Activated naive CD4-positive, alpha-beta T cell treated with anti-CD3 and anti-CD28 coated beads, Interleukin-2, amount 10 ng/mL, durations not matched to agents 7 days and 5 days (primary cell): ENCODE data around the gene TUBA3E.
"Not testable (repeated sequence)": the region's sequence is repeated elsewhere in the genome, so short reads cannot be mapped to it uniquely, and the experiment has no call there.

Experiments used
- CTCF ChIA-PET: fragments of 350-600 bp; sonication (Branson Sonifier 250); formaldehyde crosslinking; loops from one replicate; lab custom pipeline; 2021; ENCODE audit warnings: antibody characterized with exemption; lab: Charles Lee
- DNase-seq: peaks from one replicate; pipeline ENCODE4 v3.0.0-alpha.2; 2020
- H3K27ac Mint-ChIP-seq: one replicate; pipeline ENCODE4 v1.8.0; 2021; ENCODE audit warnings: mild to moderate bottlenecking, moderate library complexity, mixed read lengths
- H3K27me3 Mint-ChIP-seq: one replicate; pipeline ENCODE4 v1.8.0; 2021; ENCODE audit warnings: mild to moderate bottlenecking, mixed read lengths
- H3K36me3 Mint-ChIP-seq: one replicate; pipeline ENCODE4 v1.8.0; 2021; ENCODE audit warnings: mixed read lengths
- H3K4me1 Mint-ChIP-seq: one replicate; pipeline ENCODE4 v1.8.0; 2021; ENCODE audit warnings: mixed read lengths
- H3K4me3 Mint-ChIP-seq: one replicate; pipeline ENCODE4 v1.8.0; 2021; ENCODE audit warnings: mild to moderate bottlenecking, moderate library complexity, mixed read lengths
- H3K9me3 Mint-ChIP-seq: one replicate; pipeline ENCODE4 v1.8.0; 2021; ENCODE audit warnings: mixed read lengths

Gene TUBA3E

DNA sequence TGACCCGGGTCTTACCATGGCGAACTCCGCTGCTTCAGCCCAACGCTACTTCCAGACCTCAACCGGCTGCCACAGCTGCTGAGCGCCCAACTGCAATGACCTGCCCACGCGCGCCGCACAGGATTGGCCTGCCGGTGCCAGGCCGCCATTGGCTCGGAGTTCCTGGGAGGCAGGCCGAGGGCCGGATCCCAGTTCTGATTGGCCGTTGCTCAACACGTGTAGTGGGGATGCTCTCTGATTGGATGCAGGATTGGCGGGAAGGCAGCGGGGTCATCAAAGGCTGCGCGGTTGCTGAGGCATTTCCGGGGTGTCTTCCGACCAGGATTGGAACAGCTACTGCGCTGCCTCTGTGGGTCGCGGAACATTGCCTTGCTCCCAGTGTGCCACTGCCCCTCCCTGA, at the start of gene TUBA3E:
Gene TUBA3E (minus strand): TSS at position 97 of the 400 bp plus-strand sequence. CDS start 79 bp downstream, at position 18.
- DNase-seq: no peak
- no peaks in the 10 kb centered on the region for H3K9me3 Mint-ChIP-seq
- H3K4me3 Mint-ChIP-seq: no peak within 1 kb of the TSS
- no peak within 1 kb of the TSS for H3K27ac Mint-ChIP-seq
- no peaks in the 10 kb centered on the region for H3K4me1 Mint-ChIP-seq
- CTCF ChIA-PET: no interaction called here
- H3K27me3 Mint-ChIP-seq: peaks cover 3% of the 10 kb centered on the region
- H3K36me3 Mint-ChIP-seq: no peaks in the 10 kb centered on the region

DNA sequence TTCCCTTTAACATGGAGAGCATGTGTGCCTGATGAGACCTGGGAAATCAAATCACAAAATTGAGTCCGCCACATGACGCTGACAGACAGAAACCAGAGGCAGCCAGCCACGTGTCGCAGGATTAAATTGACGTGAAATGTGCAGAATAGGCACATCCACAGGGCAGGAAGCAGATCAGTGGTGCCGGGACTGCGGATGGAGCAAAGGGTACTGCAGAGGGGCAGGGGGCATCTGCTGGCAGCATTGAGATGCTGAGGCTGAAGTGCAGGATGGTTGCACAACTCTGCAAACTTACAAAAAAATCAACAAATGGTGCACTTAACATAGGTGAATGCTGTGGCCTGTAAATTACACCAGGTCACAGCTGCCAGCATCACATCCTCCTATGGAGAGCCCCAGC, 48.2 kb upstream of the TUBA3E start:
- H3K9me3 Mint-ChIP-seq: no peaks in the 10 kb centered on the region
- CTCF ChIA-PET: no interaction called here
- H3K36me3 Mint-ChIP-seq: no peaks in the 10 kb centered on the region
- no peak overlapping the region for H3K4me3 Mint-ChIP-seq
- H3K27me3 Mint-ChIP-seq: peaks cover 27% of the 10 kb centered on the region
- no peak overlapping the region for H3K27ac Mint-ChIP-seq
- no peaks in the 10 kb centered on the region for H3K4me1 Mint-ChIP-seq
- no peak for DNase-seq

DNA sequence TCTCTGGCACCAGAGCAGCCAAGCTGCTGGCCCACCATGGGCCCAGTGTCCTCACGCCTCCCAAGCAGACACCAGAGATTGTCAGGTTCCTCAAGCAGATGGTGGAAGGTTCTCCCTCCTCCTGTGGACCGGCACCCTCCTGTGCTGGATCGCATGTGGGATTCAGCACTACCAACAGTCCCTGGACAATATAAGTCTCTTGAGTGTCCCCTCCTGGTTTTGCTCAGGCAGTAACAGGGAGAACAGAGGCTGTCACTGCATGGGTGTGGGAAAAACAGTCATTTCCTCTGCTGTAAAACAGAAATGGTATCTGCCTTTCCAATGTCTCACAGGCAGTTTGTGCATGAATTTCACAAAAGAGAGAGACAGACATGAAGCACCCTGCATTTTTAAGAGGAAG, 47.7 kb upstream of the TUBA3E start:
- no peaks in the 10 kb centered on the region for H3K9me3 Mint-ChIP-seq
- CTCF ChIA-PET: no interaction called here
- no peaks in the 10 kb centered on the region for H3K36me3 Mint-ChIP-seq
- DNase-seq: no peak
- no peaks in the 10 kb centered on the region for H3K4me1 Mint-ChIP-seq
- H3K27me3 Mint-ChIP-seq: peaks cover 23% of the 10 kb centered on the region
- H3K4me3 Mint-ChIP-seq: no peak overlapping the region
- H3K27ac Mint-ChIP-seq: no peak overlapping the region

DNA sequence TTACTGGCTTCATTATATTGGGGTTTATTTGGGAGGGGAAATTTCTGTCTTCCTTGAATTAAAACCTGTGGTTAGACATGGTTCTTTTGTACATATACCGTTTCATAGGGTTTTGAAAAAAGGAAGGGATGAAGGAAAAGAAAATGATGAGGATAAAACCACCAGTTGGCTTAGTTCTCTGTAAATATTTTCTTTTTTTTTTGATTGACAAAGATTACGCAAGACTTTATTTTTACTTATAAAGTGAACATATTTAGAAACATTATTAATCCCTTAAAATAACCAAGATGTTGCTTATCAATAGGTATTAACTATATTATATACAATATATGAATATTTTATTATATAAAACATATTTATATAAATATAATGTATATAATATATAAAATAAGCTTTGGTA, 45.1 kb upstream of the TUBA3E start:
- no peak for DNase-seq
- no peaks in the 10 kb centered on the region for H3K36me3 Mint-ChIP-seq
- peaks cover 24% of the 10 kb centered on the region for H3K27me3 Mint-ChIP-seq
- H3K4me3 Mint-ChIP-seq: no peak overlapping the region
- no peaks in the 10 kb centered on the region for H3K9me3 Mint-ChIP-seq
- H3K4me1 Mint-ChIP-seq: no peaks in the 10 kb centered on the region
- CTCF ChIA-PET: no interaction called here
- no peak overlapping the region for H3K27ac Mint-ChIP-seq

DNA sequence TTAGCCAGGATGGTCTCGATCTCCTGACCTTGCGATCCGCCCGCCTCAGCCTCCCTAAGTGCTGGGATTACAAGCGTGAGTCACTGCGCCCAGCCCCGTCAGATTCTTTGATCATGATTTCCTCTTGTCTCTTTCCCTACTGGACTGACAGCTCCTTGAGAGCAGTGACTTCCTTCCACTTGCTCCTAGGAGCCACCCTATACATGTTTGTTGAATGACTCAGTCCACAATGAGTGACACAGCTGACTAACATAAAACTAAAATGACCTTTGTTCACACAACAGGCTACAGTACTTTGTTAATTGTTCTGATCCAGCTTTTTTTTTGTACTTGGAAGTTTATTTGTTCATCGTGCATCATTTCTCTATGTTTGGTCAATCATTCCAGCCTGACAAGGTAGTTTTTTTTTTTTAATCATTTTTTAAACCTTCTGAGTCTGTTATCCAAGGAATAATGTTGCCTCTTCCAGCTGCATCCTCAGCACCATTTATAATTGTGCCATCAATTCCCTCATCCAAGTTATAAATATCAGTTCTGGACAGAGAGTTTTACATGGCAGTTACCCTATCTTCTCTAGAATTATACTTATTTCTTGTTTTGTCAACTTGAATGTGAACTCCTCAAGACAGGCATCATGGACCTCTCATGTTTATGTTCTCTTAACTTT, 42.9 kb upstream of the TUBA3E start:
- H3K36me3 Mint-ChIP-seq: no peaks in the 10 kb centered on the region
- no peaks in the 10 kb centered on the region for H3K4me1 Mint-ChIP-seq
- CTCF ChIA-PET: no interaction called here
- no peak overlapping the region for H3K4me3 Mint-ChIP-seq
- no peaks in the 10 kb centered on the region for H3K9me3 Mint-ChIP-seq
- no peak overlapping the region for H3K27ac Mint-ChIP-seq
- no peak for DNase-seq
- peaks cover 12% of the 10 kb centered on the region for H3K27me3 Mint-ChIP-seq

DNA sequence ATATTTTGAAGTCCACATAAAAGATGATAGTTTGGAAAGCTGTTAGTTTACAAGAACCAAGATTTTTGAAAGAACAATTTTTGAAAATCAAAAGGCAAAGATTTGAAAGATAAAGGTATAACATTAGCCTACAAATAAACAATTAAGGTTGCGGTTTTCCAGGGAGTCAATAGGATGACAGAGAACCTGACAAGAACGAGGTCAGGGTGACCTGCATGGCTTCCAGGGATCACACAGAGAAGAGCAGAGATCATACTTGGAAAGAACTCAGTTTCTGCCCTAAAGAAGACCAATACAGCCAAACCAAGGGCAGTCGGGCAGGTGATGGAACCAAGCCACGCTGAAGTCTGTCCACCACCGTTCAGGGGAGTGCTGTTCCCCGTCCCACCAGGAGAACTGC, 41.3 kb upstream of the TUBA3E start:
- DNase-seq, H3K36me3 Mint-ChIP-seq, H3K9me3 Mint-ChIP-seq, H3K4me3 Mint-ChIP-seq, H3K4me1 Mint-ChIP-seq, H3K27ac Mint-ChIP-seq, CTCF ChIA-PET: not testable (repeated sequence)
- peaks cover 11% of the 10 kb centered on the region for H3K27me3 Mint-ChIP-seq

DNA sequence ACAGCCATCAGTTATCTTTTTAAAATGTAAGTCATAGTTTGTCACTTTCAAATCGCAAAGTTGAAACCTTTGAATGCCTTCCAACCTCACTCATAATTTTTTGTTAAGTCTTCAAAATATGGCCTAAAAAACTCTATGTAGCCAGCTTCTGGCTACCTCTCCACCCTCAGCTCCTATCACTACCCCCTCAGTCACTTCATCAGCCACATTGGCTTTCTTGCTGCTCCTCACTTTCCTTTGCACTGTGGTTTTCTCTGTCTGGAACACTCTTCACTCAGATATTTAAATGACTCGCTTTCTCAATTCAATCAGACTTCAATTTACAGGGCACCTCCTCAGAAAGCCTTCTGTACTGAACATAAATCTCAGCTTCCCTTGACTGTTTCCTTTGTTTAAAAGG, 34.8 kb upstream of the TUBA3E start:
- H3K4me3 Mint-ChIP-seq, H3K36me3 Mint-ChIP-seq, H3K4me1 Mint-ChIP-seq, H3K27ac Mint-ChIP-seq, CTCF ChIA-PET, H3K9me3 Mint-ChIP-seq, DNase-seq, H3K27me3 Mint-ChIP-seq: not testable (repeated sequence)

DNA sequence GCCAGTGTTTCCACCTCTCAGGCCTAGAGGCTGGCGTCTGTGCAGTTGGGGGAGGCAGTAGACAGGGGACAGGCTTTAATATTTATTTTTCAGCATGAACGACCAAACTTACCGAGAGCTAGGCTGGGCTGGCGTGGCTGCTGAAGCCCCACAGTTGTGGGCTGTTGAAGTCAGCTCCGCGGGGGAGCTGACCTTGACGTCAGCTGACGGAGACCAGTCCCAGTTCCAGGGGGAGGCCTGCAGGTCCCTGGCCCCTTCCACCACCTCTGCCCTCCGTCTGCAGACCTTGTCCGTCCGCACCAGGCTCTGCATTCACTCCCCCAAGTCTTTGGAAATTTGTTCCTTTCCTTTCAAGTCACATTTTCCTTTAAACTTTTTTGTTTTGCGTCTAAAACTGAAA, 33.4 kb upstream of the TUBA3E start:
- H3K4me3 Mint-ChIP-seq: no peak overlapping the region
- H3K9me3 Mint-ChIP-seq: peaks cover 2% of the 10 kb centered on the region
- DNase-seq: no peak
- no peak overlapping the region for H3K27ac Mint-ChIP-seq
- no peaks in the 10 kb centered on the region for H3K4me1 Mint-ChIP-seq
- peaks cover 8% of the 10 kb centered on the region for H3K27me3 Mint-ChIP-seq
- H3K36me3 Mint-ChIP-seq: no peaks in the 10 kb centered on the region
- CTCF ChIA-PET: no interaction called here

DNA sequence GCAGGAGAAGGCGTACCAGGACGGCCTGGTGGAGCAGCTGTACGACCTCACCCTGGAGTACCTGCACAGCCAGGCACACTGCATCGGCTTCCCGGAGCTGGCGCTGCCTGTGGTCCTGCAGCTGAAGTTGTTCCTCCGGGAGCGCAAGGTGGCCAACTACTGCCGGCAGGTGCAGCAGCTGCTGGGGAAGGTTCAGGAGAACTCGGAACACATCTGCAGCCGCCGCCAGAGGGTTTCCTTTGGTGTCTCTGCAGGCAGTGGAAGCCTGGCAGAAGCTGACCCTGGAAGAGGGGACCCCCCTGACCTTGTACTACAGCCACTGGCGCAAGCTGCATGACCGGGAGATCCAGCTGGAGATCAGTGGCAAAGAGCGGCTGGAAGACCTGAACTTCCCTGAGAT, 32.7 kb upstream of the TUBA3E start:
- DNase-seq, H3K36me3 Mint-ChIP-seq, H3K4me1 Mint-ChIP-seq, H3K27ac Mint-ChIP-seq, CTCF ChIA-PET, H3K4me3 Mint-ChIP-seq, H3K9me3 Mint-ChIP-seq, H3K27me3 Mint-ChIP-seq: not testable (repeated sequence)

DNA sequence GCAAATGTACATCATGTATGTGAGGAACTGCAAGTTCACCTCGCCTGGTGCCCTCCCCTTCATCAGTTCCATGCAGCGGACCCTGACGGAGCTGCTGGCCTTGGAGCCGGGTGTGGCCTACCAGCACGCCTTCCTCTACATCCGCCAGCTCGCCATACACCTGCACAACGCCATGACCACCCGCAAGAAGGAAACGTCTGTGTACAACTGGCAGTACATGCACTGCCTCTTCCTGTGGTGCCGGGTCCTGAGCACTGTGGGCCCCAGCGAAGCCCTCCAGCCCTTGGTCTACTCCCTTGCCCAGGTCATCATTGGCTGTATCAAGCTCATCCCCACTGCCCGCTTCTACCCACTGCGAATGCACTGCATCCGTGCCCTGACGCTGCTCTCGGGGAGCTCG, 32.1 kb upstream of the TUBA3E start:
- H3K27ac Mint-ChIP-seq, DNase-seq, H3K4me1 Mint-ChIP-seq, CTCF ChIA-PET, H3K9me3 Mint-ChIP-seq, H3K4me3 Mint-ChIP-seq, H3K27me3 Mint-ChIP-seq, H3K36me3 Mint-ChIP-seq: not testable (repeated sequence)

DNA sequence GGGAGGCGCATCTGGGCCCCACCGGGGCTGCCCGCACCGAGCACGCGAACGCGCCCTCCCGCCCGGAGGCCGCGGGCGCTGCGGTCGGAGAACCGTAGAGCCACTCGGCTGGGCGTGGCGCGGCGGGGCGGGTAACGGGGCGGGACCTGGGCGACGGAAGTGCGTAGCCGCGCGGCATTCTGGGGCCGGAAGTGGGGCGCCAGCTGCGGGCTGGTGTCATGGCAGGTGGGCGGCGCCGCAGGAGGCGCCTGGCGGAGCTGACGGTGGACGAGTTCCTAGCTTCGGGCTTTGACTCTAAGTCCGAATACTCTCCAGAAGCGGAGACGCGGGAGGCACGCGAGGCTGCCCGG, 30.9 kb upstream of the TUBA3E start:
- H3K9me3 Mint-ChIP-seq, H3K36me3 Mint-ChIP-seq, H3K4me3 Mint-ChIP-seq, CTCF ChIA-PET, H3K27ac Mint-ChIP-seq, H3K27me3 Mint-ChIP-seq, H3K4me1 Mint-ChIP-seq: not testable (repeated sequence)
- peak; percentile 37 for DNase-seq

DNA sequence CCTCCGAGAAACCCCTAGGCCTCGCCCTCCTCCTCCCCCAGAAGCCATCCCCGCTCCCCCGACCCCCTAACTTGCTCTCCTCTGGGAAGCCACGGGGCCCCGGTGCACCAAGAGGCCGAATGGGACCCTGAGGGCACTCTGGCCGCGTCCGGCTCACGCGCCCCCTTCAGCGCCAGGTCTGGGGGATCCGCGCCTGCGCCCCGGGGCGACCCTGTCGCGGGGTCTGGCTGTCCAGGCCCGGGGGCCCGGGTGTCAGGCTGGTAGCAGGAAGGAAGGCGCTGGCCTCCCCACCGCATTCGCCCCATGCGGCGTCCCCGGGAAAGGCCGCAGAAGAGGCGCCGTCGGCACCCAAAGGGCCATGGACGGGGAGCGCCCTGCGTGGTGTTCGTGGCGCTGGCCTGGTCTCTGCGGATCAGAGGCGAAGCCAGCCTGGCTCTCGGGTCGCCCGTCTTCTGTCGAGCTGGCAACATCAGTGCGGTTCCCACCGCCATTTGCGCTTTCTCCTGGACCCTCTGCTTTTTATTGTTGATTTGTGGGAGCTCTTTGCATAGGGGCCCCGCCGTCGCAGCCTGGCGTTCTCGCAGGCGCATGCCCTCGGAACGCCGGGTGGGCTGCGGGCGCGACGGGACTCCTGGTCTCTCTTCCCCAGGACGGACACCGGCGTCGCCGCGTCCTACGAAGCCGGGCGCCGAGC, 30.4 kb upstream of the TUBA3E start:
- H3K36me3 Mint-ChIP-seq, H3K9me3 Mint-ChIP-seq, CTCF ChIA-PET, H3K27me3 Mint-ChIP-seq, H3K4me1 Mint-ChIP-seq, H3K27ac Mint-ChIP-seq, DNase-seq, H3K4me3 Mint-ChIP-seq: not testable (repeated sequence)

DNA sequence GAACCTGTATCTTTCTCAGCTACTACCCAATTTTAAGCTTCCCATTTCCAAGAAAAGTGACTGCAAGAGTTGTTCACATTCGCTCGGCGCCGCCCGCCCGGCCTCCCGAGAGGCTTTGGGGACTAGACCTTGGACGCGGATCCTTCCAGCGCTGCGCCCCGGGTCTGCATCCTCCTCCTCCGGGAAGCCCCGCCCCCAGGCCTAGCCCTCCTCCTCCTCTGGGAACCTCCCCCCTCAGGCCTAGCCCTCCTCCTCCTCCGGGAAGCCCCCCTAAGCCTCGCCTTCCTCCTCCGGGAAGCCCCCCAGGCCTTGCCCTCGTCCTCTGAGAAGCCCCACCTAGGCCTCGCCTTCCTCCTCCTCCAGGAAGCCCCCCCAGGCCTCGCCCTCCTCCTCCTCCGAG, 29.8 kb upstream of the TUBA3E start:
- H3K27me3 Mint-ChIP-seq, H3K27ac Mint-ChIP-seq, H3K9me3 Mint-ChIP-seq, DNase-seq, H3K36me3 Mint-ChIP-seq, H3K4me3 Mint-ChIP-seq, H3K4me1 Mint-ChIP-seq, CTCF ChIA-PET: not testable (repeated sequence)

DNA sequence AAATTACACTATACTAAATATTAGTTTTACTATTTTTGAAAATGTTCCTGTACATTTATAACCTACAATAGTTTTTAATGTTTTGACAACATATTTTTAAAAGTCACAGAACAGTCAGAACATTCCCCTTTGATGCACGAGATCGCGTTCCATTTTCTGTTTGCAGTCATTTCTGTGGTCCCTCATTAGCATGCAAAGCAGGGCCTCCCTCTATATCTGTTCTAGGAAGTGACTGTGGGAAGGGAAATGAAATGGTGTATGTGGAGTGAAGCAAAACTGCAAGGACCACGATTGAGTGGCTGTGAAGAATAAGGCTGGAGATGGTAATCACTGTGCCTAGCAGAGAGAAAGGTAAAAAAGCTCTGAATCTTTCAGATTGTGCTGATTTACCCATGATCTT, 24.3 kb upstream of the TUBA3E start:
- CTCF ChIA-PET, H3K9me3 Mint-ChIP-seq, DNase-seq, H3K36me3 Mint-ChIP-seq, H3K4me1 Mint-ChIP-seq, H3K27ac Mint-ChIP-seq, H3K27me3 Mint-ChIP-seq, H3K4me3 Mint-ChIP-seq: not testable (repeated sequence)

DNA sequence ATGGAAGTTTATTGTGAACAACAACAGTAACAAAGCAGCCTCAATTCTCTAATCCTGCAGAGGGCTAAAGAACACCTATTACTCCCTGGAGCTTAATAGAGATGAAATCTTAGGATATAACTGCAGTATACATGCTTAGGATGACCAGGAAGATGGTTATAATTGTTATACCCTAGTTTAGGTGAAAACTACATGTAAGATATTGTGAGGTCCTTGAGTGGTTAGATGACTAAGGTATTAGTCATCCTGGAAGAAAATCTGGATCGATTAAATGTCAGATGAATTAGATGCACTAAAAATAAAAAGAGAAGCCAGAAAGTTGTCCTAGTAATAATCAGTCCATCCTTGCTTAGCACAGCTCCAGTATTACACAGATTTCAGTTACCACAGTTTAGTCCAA, 22.3 kb upstream of the TUBA3E start:
- H3K4me3 Mint-ChIP-seq, H3K36me3 Mint-ChIP-seq, DNase-seq, CTCF ChIA-PET, H3K9me3 Mint-ChIP-seq, H3K27ac Mint-ChIP-seq, H3K4me1 Mint-ChIP-seq: not testable (repeated sequence)
- H3K27me3 Mint-ChIP-seq: peaks cover 16% of the 10 kb centered on the region
